WERI-Rb-1 (cell line): Measurements from ENCODE around the gene PRIMPOL.

Experiments used
- DNase-seq: peaks from one replicate; pipeline ENCODE4 v3.0.0-alpha.2; 2020
- H3K27ac ChIP-seq: fragments of 250-450 bp; sonication (Bioruptor Pico); 2 replicates; pipeline ENCODE4 v1.5.1; 2020; ENCODE audit warnings: mild to moderate bottlenecking, moderate library complexity
- H3K27me3 ChIP-seq: fragments of 250-450 bp; sonication (Bioruptor Pico); 2 replicates; pipeline ENCODE4 v1.5.1; 2021; ENCODE audit warnings: mild to moderate bottlenecking, low read depth, moderate library complexity; ENCODE audit not compliant: insufficient read depth, severe bottlenecking
- H3K36me3 ChIP-seq: fragments of 250-450 bp; sonication (Bioruptor Pico); 2 replicates; pipeline ENCODE4 v1.5.1; 2020; ENCODE audit warnings: mild to moderate bottlenecking, moderate library complexity
- H3K4me3 ChIP-seq: 2 replicates; pipeline ENCODE4 v1.5.1; 2011; ENCODE audit warnings: low read depth, mild to moderate bottlenecking, control low read depth, low read length
- H3K9me3 ChIP-seq: fragments of 250-450 bp; sonication (Bioruptor Pico); 2 replicates; pipeline ENCODE4 v1.5.1; 2021; ENCODE audit warnings: mild to moderate bottlenecking, moderate library complexity; ENCODE audit not compliant: severe bottlenecking
- CTCF ChIP-seq: IDR thresholded peaks from 2 replicates; pipeline ENCODE4 v1.5.1; 2011; ENCODE audit warnings: low read depth, mild to moderate bottlenecking, control low read depth, inconsistent platforms, low read length

PRIMPOL gene

GRCh38 chr4:184680698-184681097 lies 31.2 kb downstream of the PRIMPOL start:
- H3K36me3 ChIP-seq = peaks cover 8% of the 10 kb centered on the region
- no peak for TF ChIP-seq CTCF
- H3K27me3 ChIP-seq = no peaks in the 10 kb centered on the region
- no peak overlapping the region for H3K27ac ChIP-seq
- H3K4me3 ChIP-seq = no peak overlapping the region
- DNase-seq = no peak
- no peaks in the 10 kb centered on the region for H3K9me3 ChIP-seq

GRCh38 chr4:184681916-184682315 lies 32.4 kb downstream of the PRIMPOL start:
- Histone ChIP-seq H3K27ac (no peak overlapping the region), H3K27me3 (no peaks in the 10 kb centered on the region), H3K9me3 (no peaks in the 10 kb centered on the region), H3K4me3 (no peak overlapping the region), H3K36me3 (peaks cover 8% of the 10 kb centered on the region)
- TF ChIP-seq CTCF = no peak
- DNase-seq = no peak

GRCh38 chr4:184684491-184685189 lies 35.1 kb downstream of the PRIMPOL start:
- H3K4me3 ChIP-seq = no peak overlapping the region
- TF ChIP-seq CTCF = no peak
- no peak overlapping the region for H3K27ac ChIP-seq
- H3K9me3 ChIP-seq = no peaks in the 10 kb centered on the region
- DNase-seq = no peak
- no peaks in the 10 kb centered on the region for H3K27me3 ChIP-seq
- peaks cover 5% of the 10 kb centered on the region for H3K36me3 ChIP-seq

GRCh38 chr4:184688005-184688404 lies 38.5 kb downstream of the PRIMPOL start:
- Histone ChIP-seq H3K36me3 (peaks cover 9% of the 10 kb centered on the region), H3K9me3 (no peaks in the 10 kb centered on the region), H3K27me3 (no peaks in the 10 kb centered on the region), H3K4me3 (no peak overlapping the region), H3K27ac (no peak overlapping the region)
- DNase-seq = no peak
- no peak for TF ChIP-seq CTCF

GRCh38 chr4:184688447-184688846 lies 38.9 kb downstream of the PRIMPOL start:
- no peak for DNase-seq
- no peak overlapping the region for H3K27ac ChIP-seq

More at GRCh38 chr4:184688447-184688846, 38.9 kb downstream of the PRIMPOL start:
- Histone ChIP-seq H3K4me3 (no peak overlapping the region), H3K9me3 (no peaks in the 10 kb centered on the region), H3K27me3 (no peaks in the 10 kb centered on the region), H3K36me3 (peaks cover 13% of the 10 kb centered on the region)
- TF ChIP-seq CTCF = no peak
